ENCODE measurements around the gene QTRT2.

The QTRT2 gene

DNA sequence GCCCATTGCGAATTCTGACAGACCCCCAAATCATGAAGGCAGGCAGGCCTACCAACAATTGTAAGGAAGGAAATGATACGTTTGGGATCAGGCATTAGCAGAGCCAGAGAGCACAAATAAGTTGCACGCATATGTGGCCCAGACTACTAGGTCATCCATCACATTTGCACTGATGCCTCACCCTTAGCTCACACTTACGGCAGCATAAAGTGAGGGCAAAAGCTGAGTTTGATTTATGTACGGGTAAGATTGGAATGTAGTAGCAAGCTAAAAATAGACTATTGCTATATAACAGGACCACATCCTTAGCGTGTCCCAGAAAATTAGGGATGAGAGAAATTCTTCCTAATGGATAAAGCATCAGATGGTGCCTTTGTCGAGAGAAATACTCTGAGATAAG, 58.6 kb downstream of the QTRT2 start:
- DNase-seq (ENCODE audit: low read depth): no peak
- H3K4me3 ChIP-seq (ENCODE audit: low read depth, low read length): no peak overlapping the region
- TF ChIP-seq, protein P1, sequence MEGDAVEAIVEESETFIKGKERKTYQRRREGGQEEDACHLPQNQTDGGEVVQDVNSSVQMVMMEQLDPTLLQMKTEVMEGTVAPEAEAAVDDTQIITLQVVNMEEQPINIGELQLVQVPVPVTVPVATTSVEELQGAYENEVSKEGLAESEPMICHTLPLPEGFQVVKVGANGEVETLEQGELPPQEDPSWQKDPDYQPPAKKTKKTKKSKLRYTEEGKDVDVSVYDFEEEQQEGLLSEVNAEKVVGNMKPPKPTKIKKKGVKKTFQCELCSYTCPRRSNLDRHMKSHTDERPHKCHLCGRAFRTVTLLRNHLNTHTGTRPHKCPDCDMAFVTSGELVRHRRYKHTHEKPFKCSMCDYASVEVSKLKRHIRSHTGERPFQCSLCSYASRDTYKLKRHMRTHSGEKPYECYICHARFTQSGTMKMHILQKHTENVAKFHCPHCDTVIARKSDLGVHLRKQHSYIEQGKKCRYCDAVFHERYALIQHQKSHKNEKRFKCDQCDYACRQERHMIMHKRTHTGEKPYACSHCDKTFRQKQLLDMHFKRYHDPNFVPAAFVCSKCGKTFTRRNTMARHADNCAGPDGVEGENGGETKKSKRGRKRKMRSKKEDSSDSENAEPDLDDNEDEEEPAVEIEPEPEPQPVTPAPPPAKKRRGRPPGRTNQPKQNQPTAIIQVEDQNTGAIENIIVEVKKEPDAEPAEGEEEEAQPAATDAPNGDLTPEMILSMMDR (IDR thresholded peaks at IDR 0.05; ENCODE audit: control insufficient read depth, extremely low read depth, insufficient read depth): no peak

DNA sequence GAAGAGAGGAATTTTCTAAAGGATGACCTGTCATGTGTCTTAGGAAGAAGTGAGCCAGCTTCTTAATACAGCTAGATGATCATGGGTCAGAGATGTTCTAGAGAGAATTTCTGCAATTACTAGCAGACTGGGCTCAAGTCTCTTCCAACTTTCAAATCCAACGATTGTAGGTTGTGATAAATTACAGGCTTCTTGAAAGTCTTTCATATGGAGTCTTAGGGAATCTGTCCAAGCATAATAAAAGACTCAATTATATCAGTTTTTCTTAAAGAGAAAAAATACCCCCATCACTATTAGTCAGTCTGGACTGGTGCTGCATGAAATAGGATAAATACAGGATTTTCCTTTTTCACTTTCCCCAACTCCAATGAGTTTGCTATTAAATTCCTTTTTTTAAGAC, 63.2 kb downstream of the QTRT2 start:
- TF ChIP-seq, protein P1 (IDR thresholded peaks at IDR 0.05; ENCODE audit: control insufficient read depth, extremely low read depth, insufficient read depth): no peak
- H3K4me3 ChIP-seq (ENCODE audit: low read depth, low read length): no peak overlapping the region
- no peak for DNase-seq (ENCODE audit: low read depth)

- no peak for DNase-seq (ENCODE audit: low read depth)
Measured at GRCh38 chr3:114120211-114120610, 63.7 kb downstream of the QTRT2 start.

DNA sequence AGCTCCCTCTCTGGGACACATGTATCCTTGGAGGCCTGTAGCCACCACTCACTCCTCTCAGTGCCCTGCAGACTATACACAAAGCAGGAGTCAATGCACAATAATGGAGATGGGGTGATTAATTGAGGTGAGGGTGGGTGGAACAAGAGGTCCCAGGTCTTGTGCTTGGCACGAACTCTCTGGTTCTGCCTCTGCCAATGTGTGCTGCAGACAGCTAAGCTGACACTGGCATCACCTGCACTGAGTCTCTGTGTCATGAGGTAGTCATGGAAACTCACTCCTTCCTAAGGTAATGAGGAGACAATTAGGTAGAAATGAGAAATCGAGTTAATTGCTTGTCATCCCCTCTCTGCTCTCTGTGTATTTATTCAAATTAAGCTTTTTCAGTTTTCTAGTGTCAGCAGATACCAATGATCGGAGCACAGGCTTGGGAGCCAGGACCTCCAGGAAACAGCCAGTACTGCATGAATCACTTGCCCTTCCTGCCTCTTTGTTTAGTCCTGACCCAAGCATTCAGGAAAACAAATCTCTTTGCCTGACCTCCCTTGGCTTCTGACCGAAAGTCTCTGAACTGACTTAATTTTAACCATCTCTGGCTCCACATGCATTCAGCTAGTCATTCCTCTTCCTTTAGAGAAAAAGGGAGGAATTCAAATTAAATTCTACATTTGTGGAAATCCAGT, 65.6 kb downstream of the QTRT2 start:
- TF ChIP-seq, protein P1 (IDR thresholded peaks at IDR 0.05; ENCODE audit: control insufficient read depth, extremely low read depth, insufficient read depth): no peak
- DNase-seq (ENCODE audit: low read depth): no peak

More at GRCh38 chr3:114120211-114120610, 63.7 kb downstream of the QTRT2 start:
- TF ChIP-seq, protein P1 (IDR thresholded peaks at IDR 0.05; ENCODE audit: control insufficient read depth, extremely low read depth, insufficient read depth): no peak
- no peak overlapping the region for H3K4me3 ChIP-seq (ENCODE audit: low read depth, low read length)

GRCh38 chr3:114126461-114126860, 69.9 kb downstream of the QTRT2 start:
- H3K4me3 ChIP-seq (ENCODE audit: low read depth, low read length): no peak overlapping the region
- TF ChIP-seq, protein P1 (IDR thresholded peaks at IDR 0.05; ENCODE audit: control insufficient read depth, extremely low read depth, insufficient read depth): no peak
- no peak for DNase-seq (ENCODE audit: low read depth)

More for the DNA sequence above, 65.6 kb downstream of the QTRT2 start:
- no peak overlapping the region for H3K4me3 ChIP-seq (ENCODE audit: low read depth, low read length)

GRCh38 chr3:114127517-114127916, 71.0 kb downstream of the QTRT2 start:
- H3K4me3 ChIP-seq (ENCODE audit: low read depth, low read length): no peak overlapping the region
- TF ChIP-seq, protein P1 (IDR thresholded peaks at IDR 0.05; ENCODE audit: control insufficient read depth, extremely low read depth, insufficient read depth): no peak
- no peak for DNase-seq (ENCODE audit: low read depth)

- TF ChIP-seq, protein P1 (IDR thresholded peaks at IDR 0.05; ENCODE audit: control insufficient read depth, extremely low read depth, insufficient read depth): no peak
- DNase-seq (ENCODE audit: low read depth): no peak
Measured at GRCh38 chr3:114128231-114128630, 71.7 kb downstream of the QTRT2 start.

More at GRCh38 chr3:114128231-114128630, 71.7 kb downstream of the QTRT2 start:
- no peak overlapping the region for H3K4me3 ChIP-seq (ENCODE audit: low read depth, low read length)

Measured in LNCaP clone FGC (cell line).